ENCODE results near the gene MXRA8.

Gene MXRA8, protein sequence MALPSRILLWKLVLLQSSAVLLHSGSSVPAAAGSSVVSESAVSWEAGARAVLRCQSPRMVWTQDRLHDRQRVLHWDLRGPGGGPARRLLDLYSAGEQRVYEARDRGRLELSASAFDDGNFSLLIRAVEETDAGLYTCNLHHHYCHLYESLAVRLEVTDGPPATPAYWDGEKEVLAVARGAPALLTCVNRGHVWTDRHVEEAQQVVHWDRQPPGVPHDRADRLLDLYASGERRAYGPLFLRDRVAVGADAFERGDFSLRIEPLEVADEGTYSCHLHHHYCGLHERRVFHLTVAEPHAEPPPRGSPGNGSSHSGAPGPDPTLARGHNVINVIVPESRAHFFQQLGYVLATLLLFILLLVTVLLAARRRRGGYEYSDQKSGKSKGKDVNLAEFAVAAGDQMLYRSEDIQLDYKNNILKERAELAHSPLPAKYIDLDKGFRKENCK
- long read RNA-seq = 0 reads

DNA sequence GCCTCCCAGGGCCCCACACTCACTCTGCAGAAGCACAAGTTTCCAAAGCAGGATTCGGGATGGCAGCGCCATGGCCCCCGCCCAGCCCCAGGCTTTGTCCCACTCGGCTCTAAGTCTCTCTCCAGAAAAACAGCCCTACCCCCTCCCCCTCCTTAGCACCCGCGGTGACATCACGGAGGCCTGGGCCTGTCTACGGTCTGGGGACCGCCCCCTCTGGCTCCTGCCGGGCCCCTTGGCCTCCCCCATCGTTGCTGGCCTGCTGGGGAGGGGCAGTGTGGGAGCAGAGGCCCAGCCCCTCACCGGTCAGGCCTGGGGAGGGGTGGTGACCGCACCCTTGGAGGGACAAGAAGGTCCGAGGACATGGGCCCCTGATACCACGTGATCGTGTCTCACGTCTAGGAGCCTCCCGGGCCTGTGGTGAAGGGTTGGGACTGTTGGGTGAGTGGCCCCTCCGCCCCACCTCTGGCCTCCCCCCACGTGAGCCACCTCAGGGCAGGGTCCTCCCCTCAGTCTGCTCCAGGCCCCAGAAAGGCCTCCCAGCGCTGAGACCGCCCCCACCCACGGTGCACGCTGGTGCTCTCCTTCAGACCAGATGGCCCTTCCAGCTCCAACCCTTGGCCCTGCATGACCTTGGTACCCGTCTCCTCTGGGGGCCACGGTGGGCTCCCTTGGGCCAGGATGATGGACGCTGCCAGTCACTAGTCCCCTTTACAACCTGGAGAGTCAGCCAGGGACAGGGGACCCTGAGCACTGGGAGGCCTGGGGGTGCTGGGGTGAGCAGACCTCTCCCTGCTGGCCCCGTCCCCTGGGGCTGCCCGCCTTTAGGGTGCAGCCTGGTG lies at the start of gene MXRA8:
MXRA8 (minus strand) TSS at position 123 of the 839 bp plus-strand sequence; CDS start at position 72, 51 bp downstream.
- H3K27ac ChIP-seq (replicated peaks) = no peak within 1 kb of the TSS
- TF ChIP-seq, protein P1, sequence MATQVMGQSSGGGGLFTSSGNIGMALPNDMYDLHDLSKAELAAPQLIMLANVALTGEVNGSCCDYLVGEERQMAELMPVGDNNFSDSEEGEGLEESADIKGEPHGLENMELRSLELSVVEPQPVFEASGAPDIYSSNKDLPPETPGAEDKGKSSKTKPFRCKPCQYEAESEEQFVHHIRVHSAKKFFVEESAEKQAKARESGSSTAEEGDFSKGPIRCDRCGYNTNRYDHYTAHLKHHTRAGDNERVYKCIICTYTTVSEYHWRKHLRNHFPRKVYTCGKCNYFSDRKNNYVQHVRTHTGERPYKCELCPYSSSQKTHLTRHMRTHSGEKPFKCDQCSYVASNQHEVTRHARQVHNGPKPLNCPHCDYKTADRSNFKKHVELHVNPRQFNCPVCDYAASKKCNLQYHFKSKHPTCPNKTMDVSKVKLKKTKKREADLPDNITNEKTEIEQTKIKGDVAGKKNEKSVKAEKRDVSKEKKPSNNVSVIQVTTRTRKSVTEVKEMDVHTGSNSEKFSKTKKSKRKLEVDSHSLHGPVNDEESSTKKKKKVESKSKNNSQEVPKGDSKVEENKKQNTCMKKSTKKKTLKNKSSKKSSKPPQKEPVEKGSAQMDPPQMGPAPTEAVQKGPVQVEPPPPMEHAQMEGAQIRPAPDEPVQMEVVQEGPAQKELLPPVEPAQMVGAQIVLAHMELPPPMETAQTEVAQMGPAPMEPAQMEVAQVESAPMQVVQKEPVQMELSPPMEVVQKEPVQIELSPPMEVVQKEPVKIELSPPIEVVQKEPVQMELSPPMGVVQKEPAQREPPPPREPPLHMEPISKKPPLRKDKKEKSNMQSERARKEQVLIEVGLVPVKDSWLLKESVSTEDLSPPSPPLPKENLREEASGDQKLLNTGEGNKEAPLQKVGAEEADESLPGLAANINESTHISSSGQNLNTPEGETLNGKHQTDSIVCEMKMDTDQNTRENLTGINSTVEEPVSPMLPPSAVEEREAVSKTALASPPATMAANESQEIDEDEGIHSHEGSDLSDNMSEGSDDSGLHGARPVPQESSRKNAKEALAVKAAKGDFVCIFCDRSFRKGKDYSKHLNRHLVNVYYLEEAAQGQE (IDR thresholded peaks at IDR 0.05; ENCODE audit: insufficient replicate concordance, low read depth) = no peak
- TF ChIP-seq SPI1 (IDR thresholded peaks at IDR 0.05; ENCODE audit: borderline replicate concordance, low read depth) (no peak), POLR2AphosphoS5 (IDR thresholded peaks at IDR 0.05; ENCODE audit: low read depth) (no peak), CTCF (IDR thresholded peaks at IDR 0.05; ENCODE audit: insufficient read depth, low read length) (no peak), GABPA (IDR thresholded peaks at IDR 0.05; ENCODE audit: low read depth) (no peak)
- no peak for DNase-seq (ENCODE audit: low read depth in 1 of 2, low spot score in 1 of 2)
- peaks cover 31% of the 10 kb centered on the region for H3K27me3 ChIP-seq (ENCODE audit: insufficient read depth, poor library complexity, severe bottlenecking)
- no peak within 1 kb of the TSS for H3K4me3 ChIP-seq (replicated peaks; ENCODE audit: insufficient read depth, low read length)

GRCh38 chr1:1407636-1408318 lies 49.4 kb upstream of the MXRA8 start:
- no peak for DNase-seq (ENCODE audit: low read depth in 1 of 2, low spot score in 1 of 2)
- TF ChIP-seq CTCF (IDR thresholded peaks at IDR 0.05; ENCODE audit: insufficient read depth, low read length) (no peak), GABPA (IDR thresholded peaks at IDR 0.05; ENCODE audit: low read depth) (no peak), POLR2AphosphoS5 (IDR thresholded peaks at IDR 0.05; ENCODE audit: low read depth) (no peak), SPI1 (IDR thresholded peaks at IDR 0.05; ENCODE audit: borderline replicate concordance, low read depth) (no peak)
- TF ChIP-seq, protein P1 (IDR thresholded peaks at IDR 0.05; ENCODE audit: insufficient replicate concordance, low read depth) = no peak
- Histone ChIP-seq H3K27ac (replicated peaks) (peak overlapping the region; percentile 84), H3K27me3 (ENCODE audit: insufficient read depth, poor library complexity, severe bottlenecking) (no peaks in the 10 kb centered on the region), H3K4me3 (replicated peaks; ENCODE audit: insufficient read depth, low read length) (peak overlapping the region; percentile 86)

DNA sequence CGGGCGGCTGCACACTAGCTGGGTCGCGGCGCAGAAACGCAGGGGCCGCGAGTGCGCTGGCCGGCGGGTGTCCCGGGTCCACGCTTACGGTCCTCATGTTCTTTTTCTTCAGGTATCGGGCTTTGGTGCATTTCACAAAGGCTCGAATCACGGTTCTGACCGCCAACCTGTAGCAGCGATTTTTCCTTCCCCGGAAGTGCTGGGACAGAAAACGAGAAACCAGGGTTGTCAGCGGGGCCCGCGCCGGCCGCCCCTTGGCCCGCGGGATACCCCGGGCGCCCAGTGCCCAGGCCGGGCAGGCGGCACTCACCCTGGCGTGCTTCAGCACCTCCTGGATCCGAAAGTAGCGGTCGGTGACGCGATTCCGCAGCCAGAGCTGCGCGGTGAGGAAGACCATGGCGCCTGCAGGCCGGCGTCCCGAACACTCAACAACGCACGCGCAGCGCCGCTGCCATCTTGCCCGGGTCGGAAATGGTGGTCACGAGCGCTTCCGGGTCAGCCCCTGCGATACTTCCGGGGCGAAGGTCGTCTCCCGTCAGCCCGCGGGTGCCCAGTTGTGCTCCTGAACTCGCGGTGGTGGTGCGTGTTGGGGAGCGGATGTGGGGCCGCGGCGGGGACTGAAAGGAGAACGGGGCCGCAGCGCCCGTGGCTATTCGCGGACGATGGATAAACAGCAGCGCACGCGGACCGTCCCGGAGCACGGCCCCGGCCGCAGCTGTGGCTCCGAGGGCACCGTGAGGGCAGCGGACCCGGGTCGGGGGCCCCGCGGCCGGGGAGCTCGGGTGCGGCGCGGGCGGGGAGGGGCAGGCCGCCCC lies 48.7 kb upstream of the MXRA8 start, which contains the start of gene MRPL20:
MRPL20 (minus strand) TSS at position 473 of the 815 bp plus-strand sequence; CDS start at position 397, 76 bp downstream.
- no peak for TF ChIP-seq CTCF (IDR thresholded peaks at IDR 0.05; ENCODE audit: insufficient read depth, low read length)
- peak; percentile 99 for TF ChIP-seq GABPA (IDR thresholded peaks at IDR 0.05; ENCODE audit: low read depth)
- no peak for TF ChIP-seq SPI1 (IDR thresholded peaks at IDR 0.05; ENCODE audit: borderline replicate concordance, low read depth)
- TF ChIP-seq, protein P1 (IDR thresholded peaks at IDR 0.05; ENCODE audit: insufficient replicate concordance, low read depth) = peak; percentile 71
- TF ChIP-seq POLR2AphosphoS5 (IDR thresholded peaks at IDR 0.05; ENCODE audit: low read depth) = peak; percentile 97
- Histone ChIP-seq H3K27ac (replicated peaks) (peak within 1 kb of the TSS; percentile 84), H3K27me3 (ENCODE audit: insufficient read depth, poor library complexity, severe bottlenecking) (no peaks in the 10 kb centered on the region), H3K4me3 (replicated peaks; ENCODE audit: insufficient read depth, low read length) (peak within 1 kb of the TSS; percentile 86)
- DNase-seq (ENCODE audit: low read depth in 1 of 2, low spot score in 1 of 2) = peak; percentile 91 to 96
